Measurements from ENCODE around the gene RNF43. TPM values are rescaled to one million over a fixed set of nuclear protein-coding genes. Genes with fewer than 3 reads are reported as not detected.

The RNF43 gene
- total RNA-seq, 1 experiment from 2014 or later, result 6.7 TPM

- Mint-ChIP-seq H3K9me3 (ENCODE audit: unreplicated experiment) (no peaks in the 10 kb centered on the region), H3K4me3 (ENCODE audit: unreplicated experiment) (no peak overlapping the region), H3K4me1 (ENCODE audit: insufficient read depth, unreplicated experiment) (no peaks in the 10 kb centered on the region), H3K36me3 (ENCODE audit: insufficient read depth, unreplicated experiment) (no peaks in the 10 kb centered on the region), H3K27me3 (ENCODE audit: insufficient read depth, unreplicated experiment) (no peaks in the 10 kb centered on the region), H3K27ac (ENCODE audit: low read depth, unreplicated experiment) (no peak overlapping the region)
- POLR2A ChIA-PET, result interaction anchor here (0.7 to 2.0 kb wide), 4 partner anchors 8 to 35 kb away, joined by 3 to 8 read pairs (median 3); no protein-coding TSS in a partner anchor
- DNase-seq (ENCODE audit: unreplicated experiment), result no peak
- CTCF ChIA-PET, result interaction anchor here (0.6 to 1.3 kb wide), 4 partner anchors 21 to 127 kb away, joined by 3 to 6 read pairs (median 4); no protein-coding TSS in a partner anchor
- BruUV-seq (replicated peaks), result no TSS peak
- TF ChIP-seq, protein P1, sequence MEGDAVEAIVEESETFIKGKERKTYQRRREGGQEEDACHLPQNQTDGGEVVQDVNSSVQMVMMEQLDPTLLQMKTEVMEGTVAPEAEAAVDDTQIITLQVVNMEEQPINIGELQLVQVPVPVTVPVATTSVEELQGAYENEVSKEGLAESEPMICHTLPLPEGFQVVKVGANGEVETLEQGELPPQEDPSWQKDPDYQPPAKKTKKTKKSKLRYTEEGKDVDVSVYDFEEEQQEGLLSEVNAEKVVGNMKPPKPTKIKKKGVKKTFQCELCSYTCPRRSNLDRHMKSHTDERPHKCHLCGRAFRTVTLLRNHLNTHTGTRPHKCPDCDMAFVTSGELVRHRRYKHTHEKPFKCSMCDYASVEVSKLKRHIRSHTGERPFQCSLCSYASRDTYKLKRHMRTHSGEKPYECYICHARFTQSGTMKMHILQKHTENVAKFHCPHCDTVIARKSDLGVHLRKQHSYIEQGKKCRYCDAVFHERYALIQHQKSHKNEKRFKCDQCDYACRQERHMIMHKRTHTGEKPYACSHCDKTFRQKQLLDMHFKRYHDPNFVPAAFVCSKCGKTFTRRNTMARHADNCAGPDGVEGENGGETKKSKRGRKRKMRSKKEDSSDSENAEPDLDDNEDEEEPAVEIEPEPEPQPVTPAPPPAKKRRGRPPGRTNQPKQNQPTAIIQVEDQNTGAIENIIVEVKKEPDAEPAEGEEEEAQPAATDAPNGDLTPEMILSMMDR (IDR thresholded peaks at IDR 0.05; ENCODE audit: unreplicated experiment), result no peak
- intact Hi-C loops (cut with micrococcal nuclease), result no loop called here
Measured at GRCh38 chr17:58380207-58381123, 36.9 kb downstream of the RNF43 start.

DNA sequence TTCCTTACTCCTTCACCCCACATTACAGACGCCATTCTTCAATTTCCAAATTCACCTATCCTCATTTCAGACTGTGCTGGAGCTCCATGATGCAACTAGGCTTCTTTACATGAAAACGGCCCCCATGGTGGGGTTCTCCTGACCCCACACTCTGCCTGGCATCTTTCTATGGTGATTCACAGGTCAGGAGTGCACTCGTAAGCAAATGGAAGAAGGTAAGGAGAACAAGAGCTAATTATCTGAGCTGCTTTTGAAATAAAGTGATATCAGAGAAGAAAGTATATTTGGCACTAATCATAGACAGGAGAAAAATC is 37.9 kb downstream of the RNF43 start:
- no peak overlapping the region for H3K27ac Mint-ChIP-seq (ENCODE audit: low read depth, unreplicated experiment)
- intact Hi-C loops (cut with micrococcal nuclease), result no loop called here
- no peak for DNase-seq (ENCODE audit: unreplicated experiment)
- H3K27me3 Mint-ChIP-seq (ENCODE audit: insufficient read depth, unreplicated experiment), result no peaks in the 10 kb centered on the region
- CTCF ChIA-PET, result interaction anchor here (0.7 kb wide), 1 partner anchor 62 kb away, joined by 3 read pairs; no protein-coding TSS in a partner anchor
- no peaks in the 10 kb centered on the region for H3K9me3 Mint-ChIP-seq (ENCODE audit: unreplicated experiment)
- H3K4me3 Mint-ChIP-seq (ENCODE audit: unreplicated experiment), result no peak overlapping the region
- H3K36me3 Mint-ChIP-seq (ENCODE audit: insufficient read depth, unreplicated experiment), result no peaks in the 10 kb centered on the region
- no peaks in the 10 kb centered on the region for H3K4me1 Mint-ChIP-seq (ENCODE audit: insufficient read depth, unreplicated experiment)
- no TSS peak for BruUV-seq (replicated peaks)
- POLR2A ChIA-PET, result interaction anchor here (0.7 to 2.0 kb wide), 4 partner anchors 11 to 36 kb away, joined by 3 to 8 read pairs (median 5); no protein-coding TSS in a partner anchor
- TF ChIP-seq, protein P1 (IDR thresholded peaks at IDR 0.05; ENCODE audit: unreplicated experiment), result no peak

GRCh38 chr17:58378733-58379510 is 38.4 kb downstream of the RNF43 start:
- H3K9me3 Mint-ChIP-seq (ENCODE audit: unreplicated experiment), result no peaks in the 10 kb centered on the region
- H3K4me3 Mint-ChIP-seq (ENCODE audit: unreplicated experiment), result no peak overlapping the region
- H3K4me1 Mint-ChIP-seq (ENCODE audit: insufficient read depth, unreplicated experiment), result no peaks in the 10 kb centered on the region
- TF ChIP-seq, protein P1 (IDR thresholded peaks at IDR 0.05; ENCODE audit: unreplicated experiment), result no peak
- no peak overlapping the region for H3K27ac Mint-ChIP-seq (ENCODE audit: low read depth, unreplicated experiment)
- ChIA-PET CTCF (interaction anchor here (0.7 to 0.8 kb wide), 2 partner anchors 11 to 62 kb away, joined by 3 to 7 read pairs; no protein-coding TSS in a partner anchor), POLR2A (interaction anchor here (0.8 to 2.0 kb wide), 4 partner anchors 12 to 36 kb away, joined by 3 to 8 read pairs (median 8); partner anchors contain the start of gene SUPT4H1)
- no TSS peak for BruUV-seq (replicated peaks)
- no peaks in the 10 kb centered on the region for H3K36me3 Mint-ChIP-seq (ENCODE audit: insufficient read depth, unreplicated experiment)
- no peaks in the 10 kb centered on the region for H3K27me3 Mint-ChIP-seq (ENCODE audit: insufficient read depth, unreplicated experiment)
- intact Hi-C loops (cut with micrococcal nuclease), result no loop called here
- DNase-seq (ENCODE audit: unreplicated experiment), result no peak

- no peaks in the 10 kb centered on the region for H3K9me3 Mint-ChIP-seq (ENCODE audit: unreplicated experiment)
- H3K27me3 Mint-ChIP-seq (ENCODE audit: insufficient read depth, unreplicated experiment), result no peaks in the 10 kb centered on the region
- DNase-seq (ENCODE audit: unreplicated experiment), result no peak
- TF ChIP-seq, protein P1 (IDR thresholded peaks at IDR 0.05; ENCODE audit: unreplicated experiment), result no peak
- no peak overlapping the region for H3K27ac Mint-ChIP-seq (ENCODE audit: low read depth, unreplicated experiment)
- H3K4me3 Mint-ChIP-seq (ENCODE audit: unreplicated experiment), result no peak overlapping the region
- H3K36me3 Mint-ChIP-seq (ENCODE audit: insufficient read depth, unreplicated experiment), result no peaks in the 10 kb centered on the region
- intact Hi-C loops (cut with micrococcal nuclease), result no loop called here
- no TSS peak for BruUV-seq (replicated peaks)
- no peaks in the 10 kb centered on the region for H3K4me1 Mint-ChIP-seq (ENCODE audit: insufficient read depth, unreplicated experiment)
- POLR2A ChIA-PET, result no interaction called here
- CTCF ChIA-PET, result no interaction called here
Measured at GRCh38 chr17:58377661-58378060, 39.7 kb downstream of the RNF43 start.
